ENCODE data around the gene CRACR2A. TPM values are rescaled to one million over a fixed set of nuclear protein-coding genes. Genes with fewer than 3 reads are reported as not detected.

CRACR2A gene
- total and polyA plus RNA-seq, 2 of the 8 experiments (the other 6 are each of a cell fraction or from before 2014, with no cell fraction given) = 0.85 to 3.2 TPM

DNA sequence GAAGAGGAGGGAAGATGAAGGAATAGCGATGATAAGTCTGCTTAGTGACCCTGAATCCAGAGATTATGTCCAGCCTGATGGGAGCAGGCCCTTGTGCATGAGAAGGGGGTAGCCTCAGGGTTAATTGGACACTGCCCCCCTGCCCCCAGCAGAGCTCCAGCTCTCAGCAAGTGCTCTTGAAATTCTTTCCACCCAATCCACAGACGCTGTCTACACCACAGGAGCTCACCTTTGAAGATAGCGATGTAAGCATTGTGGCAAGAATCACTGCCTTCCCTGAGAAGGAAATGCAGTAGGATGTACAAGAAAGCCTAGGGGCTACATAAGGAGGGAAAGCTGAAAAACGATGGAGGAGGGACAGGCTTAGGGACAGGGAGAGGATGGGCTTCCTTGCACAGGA is 39.4 kb downstream of the CRACR2A start:
- FAIRE-seq = no peak
- Histone ChIP-seq H3K4me1 (replicated peaks in 1 of 4; ENCODE audit: control insufficient read depth in 3 of 4, insufficient read depth in 4 of 4, low read length in 3 of 4) (peaks cover 0 to 5% (median 0%) of the 10 kb centered on the region in 4 experiments; a peak in 2 of 7 replicates), H3K14ac (ENCODE audit: insufficient read length) (no peak overlapping the region), H3K4me2 (ENCODE audit: insufficient read depth in 1 of 2, low read depth in 2 of 2, low read length in 2 of 2) (no peak overlapping the region), H4K91ac (replicated peaks; ENCODE audit: insufficient read length, low read length) (no peak overlapping the region), H4K20me1 (replicated peaks in 1 of 2; ENCODE audit: control insufficient read depth in 1 of 2, insufficient read depth in 2 of 2, low read length in 2 of 2) (peaks cover 0 to 3% of the 10 kb centered on the region in 2 experiments), H4K8ac (ENCODE audit: extremely low read depth, insufficient read depth, low read length) (no peak overlapping the region), H2BK15ac (ENCODE audit: low read length) (0 out of 2 replicates have a peak overlapping the region, but pooled peaks have one; percentile 6), H2BK5ac (ENCODE audit: low read depth, low read length) (no peak overlapping the region), H2BK20ac (ENCODE audit: low read length) (no peak overlapping the region), H3K27ac (ENCODE audit: low read depth, low read length) (no peak overlapping the region), H3K56ac (replicated peaks; ENCODE audit: insufficient read length, low read depth, low read length) (no peak overlapping the region), H2AK5ac (ENCODE audit: low read depth, low read length) (no peak overlapping the region), H3K27me3 (replicated peaks in 1 of 4; ENCODE audit: control insufficient read depth in 3 of 4, extremely low read depth in 1 of 4, insufficient read depth in 3 of 4, low read length in 3 of 4) (no peaks in the 10 kb centered on the region; a peak in 1 of 7 replicates), H3K23me2 (ENCODE audit: low read depth, low read length) (no peaks in the 10 kb centered on the region), H3K4me3 (ENCODE audit: extremely low read depth in 1 of 4, insufficient read depth in 2 of 4, low read depth in 3 of 4, low read length in 4 of 4) (no peak overlapping the region), H2BK12ac (ENCODE audit: low read depth, low read length) (no peak overlapping the region), H3K36me3 (ENCODE audit: control insufficient read depth in 2 of 4, insufficient read depth in 4 of 4, low read length in 3 of 4) (no peaks in the 10 kb centered on the region), H2AFZ (ENCODE audit: low read length) (no peak overlapping the region), H3K9ac (replicated peaks in 1 of 4; ENCODE audit: extremely low read depth in 1 of 4, low read depth in 3 of 4, low read length in 3 of 4) (no peak overlapping the region), H3K23ac (ENCODE audit: insufficient read length) (no peak overlapping the region), H3K9me3 (ENCODE audit: insufficient read depth in 2 of 2, low read depth in 1 of 2, low read length in 1 of 2) (no peaks in the 10 kb centered on the region), H4K5ac (ENCODE audit: insufficient read length, low read depth, low read length) (no peak overlapping the region), H3K4ac (replicated peaks; ENCODE audit: insufficient read length, low read depth, low read length) (no peak overlapping the region), H3K79me2 (ENCODE audit: control insufficient read depth in 1 of 2, insufficient read depth in 2 of 2, low read length in 2 of 2) (no peaks in the 10 kb centered on the region), H3K79me1 (ENCODE audit: low read depth, low read length) (no peaks in the 10 kb centered on the region), H3K18ac (ENCODE audit: extremely low read depth, low read length) (no peak overlapping the region), H2BK120ac (replicated peaks; ENCODE audit: low read depth, low read length) (no peak overlapping the region)
- POLR2A ChIA-PET (ENCODE audit: partially characterized antibody) = no interaction called here
- CTCF ChIA-PET (ENCODE audit: partially characterized antibody) = interaction anchor here (1.1 to 2.0 kb wide), 2 partner anchors 46 to 55 kb away, joined by 3 to 7 read pairs; no protein-coding TSS in a partner anchor
- peak in 1 of 2 experiments; percentile 40 for DNase-seq (ENCODE audit: low read depth in 1 of 2, low spot score in 2 of 2)
- 70% methylated on average over 4 of the region's 4 CpGs; no CpG with 5 or more reads in 1 of the 2 experiments for WGBS, 2 experiments (ENCODE audit: extremely low coverage in 1 of 2, insufficient coverage in 1 of 2, insufficient read length in 1 of 2, insufficient replicate concordance in 2 of 2, low coverage in 1 of 2, low lambda C conversion rate in 2 of 2, missing lambda C conversion rate in 1 of 2)
- TF ChIP-seq SAP30 (IDR thresholded peaks at IDR 0.05; ENCODE audit: insufficient read depth, insufficient replicate concordance, low read length) (no peak), CREB1 (IDR thresholded peaks at IDR 0.05) (no peak), RFX5 (IDR thresholded peaks at IDR 0.05; ENCODE audit: borderline replicate concordance, low read depth, low read length) (no peak)
